Mammary epithelial cell (primary cell): ENCODE data around the gene EPM2AIP1.

Source experiments
- CTCF ChIP-seq, 2 donors: IDR thresholded peaks in 1 of 2; conservative IDR thresholded peaks in 1 of 2; 2 replicates each; pipeline ENCODE4 v1.5.1; 2011 to 2012; ENCODE audit warnings: inconsistent platforms in 2 of 2, low read length in 2 of 2, mild to moderate bottlenecking in 2 of 2, control low read depth in 1 of 2, low read depth in 1 of 2; ENCODE audit not compliant: insufficient read depth in 1 of 2; ENCODE audit errors: extremely low read depth in 1 of 2
- EZH2 ChIP-seq: IDR thresholded peaks from 2 replicates; pipeline ENCODE4 v1.6.1; 2012; ENCODE audit warnings: low read length, inconsistent platforms, borderline replicate concordance

DNA sequence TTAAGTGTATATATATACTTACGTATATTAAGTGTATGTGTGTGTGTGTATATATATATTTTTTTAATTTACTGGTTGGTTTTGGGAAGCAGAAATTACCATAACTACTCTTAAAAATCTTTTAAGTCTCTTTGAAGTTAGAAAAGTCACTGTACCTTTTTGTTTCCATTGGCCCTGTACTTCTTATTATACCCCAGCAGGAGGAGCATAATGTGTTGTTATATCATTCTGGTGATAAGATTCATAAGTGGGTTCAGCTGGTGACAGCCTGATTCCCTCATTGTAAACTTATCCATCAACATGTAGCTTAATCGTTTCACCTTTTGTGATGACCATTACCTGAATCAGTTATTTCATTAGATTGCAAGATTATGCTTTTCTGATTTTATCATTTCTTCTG is 31.2 kb upstream of the EPM2AIP1 start:
- TF ChIP-seq CTCF (conservative IDR thresholded peaks at IDR 0.05 in 1 of 2, IDR thresholded peaks at IDR 0.05 in 1 of 2; ENCODE audit: extremely low read depth in 1 of 2, insufficient read depth in 1 of 2, low read depth in 1 of 2, low read length in 2 of 2) (peak; percentile 21 to 37), EZH2 (no peak)
